CD4-positive, alpha-beta T cell treated with Interleukin-21 for 1 hour (primary cell): ENCODE data around the gene ITPKB.
A peak's percentile ranks its signal among the peaks of the same experiment; 100 is the strongest.
"Not testable (repeated sequence)": the region's sequence is repeated elsewhere in the genome, so short reads cannot be mapped to it uniquely, and the experiment has no call there.

ENCODE experiments used
- DNase-seq: peaks from one replicate; pipeline ENCODE4 v3.0.0-alpha.2; 2020

Gene ITPKB

GRCh38 chr1:226634611-226635246 lies 104.4 kb downstream of the ITPKB start:
- no peak for DNase-seq

GRCh38 chr1:226634166-226634588 lies 104.9 kb downstream of the ITPKB start:
- peak; percentile 80 for DNase-seq

GRCh38 chr1:226633541-226634165 lies 105.4 kb downstream of the ITPKB start:
- no peak for DNase-seq

- no peak for DNase-seq
Measured at GRCh38 chr1:226632922-226633351, 106.1 kb downstream of the ITPKB start.

- no peak for DNase-seq
Measured at GRCh38 chr1:226632169-226632879, 106.8 kb downstream of the ITPKB start.

GRCh38 chr1:226631229-226632000 lies 107.7 kb downstream of the ITPKB start:
- DNase-seq = no peak

GRCh38 chr1:226630592-226630991 lies 108.5 kb downstream of the ITPKB start:
- no peak for DNase-seq

- DNase-seq = no peak
Measured at GRCh38 chr1:226629896-226630550, 109.1 kb downstream of the ITPKB start.

GRCh38 chr1:226629210-226629895 lies 109.7 kb downstream of the ITPKB start:
- no peak for DNase-seq

GRCh38 chr1:226628612-226629155 lies 110.4 kb downstream of the ITPKB start:
- DNase-seq = no peak

- DNase-seq = no peak
Measured at GRCh38 chr1:226627924-226628611, 111.0 kb downstream of the ITPKB start.

GRCh38 chr1:226627050-226627755 lies 111.9 kb downstream of the ITPKB start:
- DNase-seq = no peak

GRCh38 chr1:226626577-226626956 lies 112.5 kb downstream of the ITPKB start:
- peak; percentile 79 for DNase-seq

- DNase-seq = no peak
Measured at GRCh38 chr1:226625832-226626576, 113.1 kb downstream of the ITPKB start.

- DNase-seq = no peak
Measured at GRCh38 chr1:226625326-226625725, 113.8 kb downstream of the ITPKB start.

GRCh38 chr1:226624526-226624925 lies 114.6 kb downstream of the ITPKB start:
- DNase-seq = no peak

GRCh38 chr1:226622012-226622411 lies 117.1 kb downstream of the ITPKB start:
- DNase-seq = no peak

- no peak for DNase-seq
Measured at GRCh38 chr1:226619031-226619430, 120.1 kb downstream of the ITPKB start.

- DNase-seq = no peak
Measured at GRCh38 chr1:226618380-226618779, 120.7 kb downstream of the ITPKB start.

- not testable (repeated sequence) for DNase-seq
Measured at GRCh38 chr1:226617719-226618118, 121.4 kb downstream of the ITPKB start.
